Measurements from ENCODE around the gene SUSD3.
"Not testable (repeated sequence)": the region's sequence is repeated elsewhere in the genome, so short reads cannot be mapped to it uniquely, and the experiment has no call there.

Gene SUSD3

GRCh38 chr9:93094658-93095204 lies 36.2 kb downstream of the SUSD3 start:
- no peak for DNase-seq

GRCh38 chr9:93095205-93096130 lies 37.0 kb downstream of the SUSD3 start:
- DNase-seq, result peak; percentile 100

- DNase-seq, result peak; percentile 57
Observed at GRCh38 chr9:93096131-93096802, 37.8 kb downstream of the SUSD3 start, which contains the start of gene CARD19. Gene CARD19 (plus strand): TSS chr9:93096217. CDS start chr9:93096346, 129 bp downstream.

GRCh38 chr9:93096811-93097382 lies 38.4 kb downstream of the SUSD3 start:
- DNase-seq, result no peak

GRCh38 chr9:93097511-93098201 lies 39.2 kb downstream of the SUSD3 start:
- no peak for DNase-seq

GRCh38 chr9:93098236-93098946 lies 39.9 kb downstream of the SUSD3 start:
- DNase-seq, result peak; percentile 58

- DNase-seq, result peak; percentile 3
Observed at GRCh38 chr9:93099551-93100275, 41.2 kb downstream of the SUSD3 start.

- no peak for DNase-seq
Observed at GRCh38 chr9:93100276-93100636, 41.8 kb downstream of the SUSD3 start.

- not testable (repeated sequence) for DNase-seq
Observed at GRCh38 chr9:93101086-93101485, 42.6 kb downstream of the SUSD3 start.

GRCh38 chr9:93105620-93106019 lies 47.1 kb downstream of the SUSD3 start:
- DNase-seq, result no peak

- DNase-seq, result no peak
Observed at GRCh38 chr9:93107151-93107824, 48.8 kb downstream of the SUSD3 start.

GRCh38 chr9:93107825-93108161 lies 49.3 kb downstream of the SUSD3 start:
- no peak for DNase-seq

- DNase-seq, result peak; percentile 55
Observed at GRCh38 chr9:93108291-93109041, 50.0 kb downstream of the SUSD3 start.

GRCh38 chr9:93110311-93110855 lies 51.9 kb downstream of the SUSD3 start:
- no peak for DNase-seq

GRCh38 chr9:93111001-93111370 lies 52.5 kb downstream of the SUSD3 start:
- DNase-seq, result no peak

- no peak for DNase-seq
Observed at GRCh38 chr9:93111371-93112115, 53.0 kb downstream of the SUSD3 start.

GRCh38 chr9:93112116-93112863 lies 53.8 kb downstream of the SUSD3 start:
- DNase-seq, result no peak

- no peak for DNase-seq
Observed at GRCh38 chr9:93112864-93113389, 54.4 kb downstream of the SUSD3 start.
